HCT116 (cell line): Measurements from ENCODE around the gene DCLRE1A.

Experiments
- EZH2phosphoT487 ChIP-seq: fragments of 200-600 bp; IDR thresholded peaks from 2 replicates; pipeline ENCODE4 v1.6.1; 2018; ENCODE audit warnings: antibody characterized with exemption, borderline replicate concordance
- POLR2A ChIP-seq: IDR thresholded peaks from 2 replicates; pipeline ENCODE4 v1.7.0; 2011; ENCODE audit warnings: borderline replicate concordance; ENCODE audit not compliant: insufficient read depth, insufficient read length; ENCODE audit errors: extremely low read depth
- TF ChIP-seq, protein P1 (sequence below): IDR thresholded peaks from 2 replicates; pipeline ENCODE4 v1.6.1; 2012
- TF ChIP-seq, protein P2 (sequence below), 3 experiments: fragments of 200-600 bp in 1 of 3; sonication (generic) in 1 of 3; IDR thresholded peaks in 2 of 3; conservative IDR thresholded peaks in 1 of 3; 2 replicates each; pipeline ENCODE4 v1.5.1; 2012 to 2017; ENCODE audit warnings: low read depth in 2 of 3, low read length in 2 of 3, antibody characterized with exemption in 1 of 3, borderline replicate concordance in 1 of 3, control low read depth in 1 of 3, mild to moderate bottlenecking in 1 of 3, mixed read lengths in 1 of 3, mixed run types in 1 of 3, moderate library complexity in 1 of 3; ENCODE audit not compliant: insufficient read depth in 1 of 3
- TF ChIP-seq, protein P3 (sequence below): IDR thresholded peaks from 2 replicates; pipeline ENCODE4 v1.6.1; 2012
- TF ChIP-seq, protein P4 (sequence below): IDR thresholded peaks from 2 replicates; pipeline ENCODE4 v1.6.1; 2011; ENCODE audit warnings: mild to moderate bottlenecking, low read length, moderate library complexity; ENCODE audit not compliant: insufficient replicate concordance; ENCODE audit errors: extremely low read depth

DNA sequence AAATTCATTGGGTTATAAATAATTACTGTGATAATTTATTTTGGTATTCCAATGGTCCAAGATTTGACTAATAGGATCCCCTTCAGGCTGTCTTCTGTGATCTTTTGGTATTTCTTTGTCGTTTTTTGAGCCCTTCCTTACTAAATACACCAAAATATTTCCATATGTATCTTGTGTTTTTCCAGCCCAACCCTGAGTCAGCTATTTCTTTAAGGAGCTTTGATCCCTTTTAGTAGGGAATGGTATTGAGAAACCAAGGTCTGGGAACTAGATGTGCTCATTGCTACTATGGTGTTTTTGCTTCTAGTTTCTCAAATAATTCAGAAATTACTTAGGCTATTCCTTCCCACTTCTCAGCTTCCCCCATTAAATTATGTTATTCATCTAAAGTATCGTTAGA is 15.9 kb upstream of the DCLRE1A start:
- TF ChIP-seq, protein P1, sequence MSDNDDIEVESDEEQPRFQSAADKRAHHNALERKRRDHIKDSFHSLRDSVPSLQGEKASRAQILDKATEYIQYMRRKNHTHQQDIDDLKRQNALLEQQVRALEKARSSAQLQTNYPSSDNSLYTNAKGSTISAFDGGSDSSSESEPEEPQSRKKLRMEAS, result no peak
- TF ChIP-seq, protein P2, sequence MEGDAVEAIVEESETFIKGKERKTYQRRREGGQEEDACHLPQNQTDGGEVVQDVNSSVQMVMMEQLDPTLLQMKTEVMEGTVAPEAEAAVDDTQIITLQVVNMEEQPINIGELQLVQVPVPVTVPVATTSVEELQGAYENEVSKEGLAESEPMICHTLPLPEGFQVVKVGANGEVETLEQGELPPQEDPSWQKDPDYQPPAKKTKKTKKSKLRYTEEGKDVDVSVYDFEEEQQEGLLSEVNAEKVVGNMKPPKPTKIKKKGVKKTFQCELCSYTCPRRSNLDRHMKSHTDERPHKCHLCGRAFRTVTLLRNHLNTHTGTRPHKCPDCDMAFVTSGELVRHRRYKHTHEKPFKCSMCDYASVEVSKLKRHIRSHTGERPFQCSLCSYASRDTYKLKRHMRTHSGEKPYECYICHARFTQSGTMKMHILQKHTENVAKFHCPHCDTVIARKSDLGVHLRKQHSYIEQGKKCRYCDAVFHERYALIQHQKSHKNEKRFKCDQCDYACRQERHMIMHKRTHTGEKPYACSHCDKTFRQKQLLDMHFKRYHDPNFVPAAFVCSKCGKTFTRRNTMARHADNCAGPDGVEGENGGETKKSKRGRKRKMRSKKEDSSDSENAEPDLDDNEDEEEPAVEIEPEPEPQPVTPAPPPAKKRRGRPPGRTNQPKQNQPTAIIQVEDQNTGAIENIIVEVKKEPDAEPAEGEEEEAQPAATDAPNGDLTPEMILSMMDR (IDR thresholded peaks at IDR 0.05 in 2 of 3, conservative IDR thresholded peaks at IDR 0.05 in 1 of 3; ENCODE audit: borderline replicate concordance in 1 of 3, insufficient read depth in 1 of 3, low read depth in 2 of 3, low read length in 2 of 3), result no peak
- no peak for TF ChIP-seq POLR2A
- TF ChIP-seq, protein P3, sequence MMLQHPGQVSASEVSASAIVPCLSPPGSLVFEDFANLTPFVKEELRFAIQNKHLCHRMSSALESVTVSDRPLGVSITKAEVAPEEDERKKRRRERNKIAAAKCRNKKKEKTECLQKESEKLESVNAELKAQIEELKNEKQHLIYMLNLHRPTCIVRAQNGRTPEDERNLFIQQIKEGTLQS, result no peak
- TF ChIP-seq, protein P4, sequence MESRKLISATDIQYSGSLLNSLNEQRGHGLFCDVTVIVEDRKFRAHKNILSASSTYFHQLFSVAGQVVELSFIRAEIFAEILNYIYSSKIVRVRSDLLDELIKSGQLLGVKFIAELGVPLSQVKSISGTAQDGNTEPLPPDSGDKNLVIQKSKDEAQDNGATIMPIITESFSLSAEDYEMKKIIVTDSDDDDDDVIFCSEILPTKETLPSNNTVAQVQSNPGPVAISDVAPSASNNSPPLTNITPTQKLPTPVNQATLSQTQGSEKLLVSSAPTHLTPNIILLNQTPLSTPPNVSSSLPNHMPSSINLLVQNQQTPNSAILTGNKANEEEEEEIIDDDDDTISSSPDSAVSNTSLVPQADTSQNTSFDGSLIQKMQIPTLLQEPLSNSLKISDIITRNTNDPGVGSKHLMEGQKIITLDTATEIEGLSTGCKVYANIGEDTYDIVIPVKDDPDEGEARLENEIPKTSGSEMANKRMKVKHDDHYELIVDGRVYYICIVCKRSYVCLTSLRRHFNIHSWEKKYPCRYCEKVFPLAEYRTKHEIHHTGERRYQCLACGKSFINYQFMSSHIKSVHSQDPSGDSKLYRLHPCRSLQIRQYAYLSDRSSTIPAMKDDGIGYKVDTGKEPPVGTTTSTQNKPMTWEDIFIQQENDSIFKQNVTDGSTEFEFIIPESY, result no peak
- TF ChIP-seq EZH2phosphoT487, result no peak
